Uterus (tissue), 4 donors: ENCODE measurements around the gene TAF6. TPM values are rescaled to one million over a fixed set of nuclear protein-coding genes. Genes with fewer than 3 reads are reported as not detected.
"Not testable (repeated sequence)": the region's sequence is repeated elsewhere in the genome, so short reads cannot be mapped to it uniquely, and the experiment has no call there.

ENCODE experiments used
- DNase-seq, 2 donors: peaks; one replicate each; pipeline ENCODE4 v3.0.0-alpha.2; 2019 to 2020
- H3K27ac ChIP-seq, 2 donors: fragments of 200-600 bp; sonication (generic); 1 replicate in 1 of 2; 2 replicates in 1 of 2; pipeline ENCODE4 v1.5.1; 2016 to 2018
- H3K27me3 ChIP-seq, 2 donors: fragments of 200-600 bp; sonication (generic); one replicate each; pipeline ENCODE4 v1.5.1; 2018 to 2019; ENCODE audit warnings: control low read depth in 1 of 2
- H3K36me3 ChIP-seq, 2 donors: fragments of 200-600 bp; sonication (generic); one replicate each; pipeline ENCODE4 v1.5.1; 2019; ENCODE audit warnings: control low read depth in 1 of 2
- H3K4me1 ChIP-seq, 2 donors: fragments of 200-600 bp; sonication (generic); one replicate each; pipeline ENCODE4 v1.5.1; 2018 to 2019; ENCODE audit warnings: control low read depth in 1 of 2
- H3K4me3 ChIP-seq, 2 donors: fragments of 200-600 bp; sonication (generic); 1 replicate in 1 of 2; 2 replicates in 1 of 2; pipeline ENCODE4 v1.5.1; 2018 to 2019; ENCODE audit warnings: mild to moderate bottlenecking in 1 of 2
- H3K9me3 ChIP-seq, 2 donors: fragments of 200-600 bp; sonication (generic); one replicate each; pipeline ENCODE4 v1.5.1; 2019; ENCODE audit warnings: control low read depth in 1 of 2
- POLR2A ChIP-seq, 2 donors: fragments of 450-650 bp; IDR thresholded peaks; one replicate each; pipeline ENCODE4 v1.6.1; 2016; ENCODE audit warnings: antibody characterized with exemption in 2 of 2, mild to moderate bottlenecking in 1 of 2, moderate library complexity in 1 of 2
- intact Hi-C: fragments of 100-400 bp; cut with DNase I; formaldehyde crosslinking; loops from one replicate; pipeline ENCODE4 v1.15.1; 2023; ENCODE audit warnings: low total_unique reads
- total RNA-seq, 4 donors: library from RNA; depleted of rRNA in 3 of 4; stranded (reverse); fragments of >200 nt in 3 of 4; gene quantifications; one replicate each; pipeline versions ENCODE4 v1.1.0 to v1.2.4, GENCODE V29; 2014 to 2023
- TF ChIP-seq, protein P1 (sequence below), 4 experiments: fragments of 200-600 bp in 2 of 4; fragments of 450-650 bp in 2 of 4; sonication (generic) in 2 of 4; IDR thresholded peaks; one replicate each; pipeline ENCODE4 v1.5.1; 2016 to 2019; ENCODE audit warnings: antibody characterized with exemption in 4 of 4, mild to moderate bottlenecking in 2 of 4, moderate library complexity in 1 of 4
- donor health status: DM: yes; HTN: yes; CAD: no.

The TAF6 gene
- total RNA-seq, 4 donors from 2014 or later: 23.5 to 68.9 (median 67.7) TPM

DNA sequence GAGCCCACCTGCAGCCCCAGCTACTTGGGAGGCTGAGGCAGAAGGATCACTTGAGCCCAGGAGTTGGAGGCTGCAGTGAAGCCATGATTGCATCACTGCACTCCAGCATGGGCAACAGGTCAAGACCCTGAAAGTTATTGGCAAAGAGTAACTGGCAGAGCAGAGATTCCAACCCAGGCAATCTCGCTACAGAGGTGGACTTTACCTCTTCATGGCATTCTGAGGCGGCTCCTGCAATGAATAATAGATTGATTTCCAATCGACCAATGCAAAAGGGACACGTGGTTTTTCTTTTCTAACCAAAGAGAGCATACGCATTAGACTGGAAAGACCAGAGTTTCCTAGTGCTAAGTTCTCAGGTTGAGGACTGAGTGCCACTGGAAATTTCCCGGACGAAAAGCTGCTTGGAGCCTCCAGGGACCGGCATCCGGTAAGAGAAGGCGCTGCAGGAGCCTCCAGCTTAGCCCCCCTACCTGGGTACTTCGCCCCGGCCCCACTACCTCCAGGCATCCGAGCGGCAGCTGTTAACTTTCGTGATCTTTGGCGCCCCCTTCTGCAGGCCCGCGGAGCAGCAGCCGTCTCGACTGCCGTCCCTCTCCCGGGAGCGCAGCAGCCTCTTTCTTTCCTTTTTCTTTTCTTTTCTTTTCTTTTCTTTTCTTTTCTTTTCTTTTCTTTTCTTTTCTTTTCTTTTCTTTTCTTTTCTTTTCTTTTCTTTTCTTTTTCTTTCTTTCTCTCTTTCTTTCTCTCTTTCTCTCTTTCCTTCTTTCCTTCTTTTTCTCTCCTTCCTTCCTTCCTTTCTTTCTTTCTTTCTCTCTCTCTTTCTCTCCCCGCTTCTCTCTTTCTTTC lies 11.7 kb upstream of the TAF6 start:
- Histone ChIP-seq H3K36me3 (no peaks in the 10 kb centered on the region), H3K27ac (no peak overlapping the region), H3K9me3 (no peaks in the 10 kb centered on the region), H3K4me1 (peaks cover 0 to 3% of the 10 kb centered on the region in 2 donors), H3K4me3 (no peak overlapping the region), H3K27me3 (no peaks in the 10 kb centered on the region)
- TF ChIP-seq, protein P1, sequence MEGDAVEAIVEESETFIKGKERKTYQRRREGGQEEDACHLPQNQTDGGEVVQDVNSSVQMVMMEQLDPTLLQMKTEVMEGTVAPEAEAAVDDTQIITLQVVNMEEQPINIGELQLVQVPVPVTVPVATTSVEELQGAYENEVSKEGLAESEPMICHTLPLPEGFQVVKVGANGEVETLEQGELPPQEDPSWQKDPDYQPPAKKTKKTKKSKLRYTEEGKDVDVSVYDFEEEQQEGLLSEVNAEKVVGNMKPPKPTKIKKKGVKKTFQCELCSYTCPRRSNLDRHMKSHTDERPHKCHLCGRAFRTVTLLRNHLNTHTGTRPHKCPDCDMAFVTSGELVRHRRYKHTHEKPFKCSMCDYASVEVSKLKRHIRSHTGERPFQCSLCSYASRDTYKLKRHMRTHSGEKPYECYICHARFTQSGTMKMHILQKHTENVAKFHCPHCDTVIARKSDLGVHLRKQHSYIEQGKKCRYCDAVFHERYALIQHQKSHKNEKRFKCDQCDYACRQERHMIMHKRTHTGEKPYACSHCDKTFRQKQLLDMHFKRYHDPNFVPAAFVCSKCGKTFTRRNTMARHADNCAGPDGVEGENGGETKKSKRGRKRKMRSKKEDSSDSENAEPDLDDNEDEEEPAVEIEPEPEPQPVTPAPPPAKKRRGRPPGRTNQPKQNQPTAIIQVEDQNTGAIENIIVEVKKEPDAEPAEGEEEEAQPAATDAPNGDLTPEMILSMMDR (IDR thresholded peaks at IDR 0.05): peak; percentile 81 to 85 (median 82)
- no peak for TF ChIP-seq POLR2A (IDR thresholded peaks at IDR 0.05)
- intact Hi-C loops: no loop called here
- DNase-seq: peak; percentile 78 to 83

DNA sequence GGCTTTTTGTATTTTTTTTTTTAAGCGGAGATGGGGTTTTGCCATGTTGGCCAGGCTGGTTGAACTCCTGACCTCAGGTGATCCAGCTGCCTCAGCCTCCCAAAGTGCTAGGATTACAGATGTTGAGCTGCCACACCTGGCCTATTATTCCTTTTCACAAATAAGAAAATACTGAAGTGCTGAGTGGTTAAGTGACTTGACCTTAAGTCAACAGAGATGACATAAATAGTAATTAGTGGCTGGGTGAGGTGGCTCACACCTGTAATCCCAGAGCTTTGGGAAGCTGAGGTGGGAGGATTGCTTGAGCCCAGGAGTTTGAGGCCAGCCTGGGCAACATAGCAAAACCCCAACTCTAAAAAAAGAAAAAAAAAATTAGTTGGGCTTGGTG lies 11.1 kb upstream of the TAF6 start:
- intact Hi-C loops, H3K27me3 ChIP-seq, H3K4me3 ChIP-seq, H3K9me3 ChIP-seq, H3K27ac ChIP-seq, H3K4me1 ChIP-seq, DNase-seq, H3K36me3 ChIP-seq: not testable (repeated sequence)

DNA sequence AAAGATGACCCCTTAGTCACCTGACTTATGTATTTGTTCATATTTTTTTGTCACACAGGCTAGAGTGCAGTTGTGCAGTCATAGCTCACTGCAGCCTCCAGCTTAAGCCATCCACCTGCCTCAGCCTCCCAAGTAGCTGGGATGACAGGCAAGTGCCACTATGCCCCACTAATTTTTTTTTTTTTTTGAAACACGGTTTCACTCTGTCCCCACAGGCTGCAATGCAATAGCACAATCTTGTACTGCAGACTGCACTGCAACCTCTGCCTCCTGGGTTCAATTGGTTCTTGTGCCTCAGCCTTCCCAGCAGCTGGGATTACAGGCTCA lies 9.4 kb upstream of the TAF6 start:
- Histone ChIP-seq H3K4me3 (no peak overlapping the region), H3K9me3 (no peaks in the 10 kb centered on the region), H3K36me3 (no peaks in the 10 kb centered on the region), H3K4me1 (peaks cover 0 to 3% of the 10 kb centered on the region in 2 donors), H3K27ac (peak overlapping the region in 1 of 2 donors; percentile 89), H3K27me3 (no peaks in the 10 kb centered on the region)
- DNase-seq: no peak
- intact Hi-C loops: no loop called here
- TF ChIP-seq, protein P1 (IDR thresholded peaks at IDR 0.05): no peak
- no peak for TF ChIP-seq POLR2A (IDR thresholded peaks at IDR 0.05)

DNA sequence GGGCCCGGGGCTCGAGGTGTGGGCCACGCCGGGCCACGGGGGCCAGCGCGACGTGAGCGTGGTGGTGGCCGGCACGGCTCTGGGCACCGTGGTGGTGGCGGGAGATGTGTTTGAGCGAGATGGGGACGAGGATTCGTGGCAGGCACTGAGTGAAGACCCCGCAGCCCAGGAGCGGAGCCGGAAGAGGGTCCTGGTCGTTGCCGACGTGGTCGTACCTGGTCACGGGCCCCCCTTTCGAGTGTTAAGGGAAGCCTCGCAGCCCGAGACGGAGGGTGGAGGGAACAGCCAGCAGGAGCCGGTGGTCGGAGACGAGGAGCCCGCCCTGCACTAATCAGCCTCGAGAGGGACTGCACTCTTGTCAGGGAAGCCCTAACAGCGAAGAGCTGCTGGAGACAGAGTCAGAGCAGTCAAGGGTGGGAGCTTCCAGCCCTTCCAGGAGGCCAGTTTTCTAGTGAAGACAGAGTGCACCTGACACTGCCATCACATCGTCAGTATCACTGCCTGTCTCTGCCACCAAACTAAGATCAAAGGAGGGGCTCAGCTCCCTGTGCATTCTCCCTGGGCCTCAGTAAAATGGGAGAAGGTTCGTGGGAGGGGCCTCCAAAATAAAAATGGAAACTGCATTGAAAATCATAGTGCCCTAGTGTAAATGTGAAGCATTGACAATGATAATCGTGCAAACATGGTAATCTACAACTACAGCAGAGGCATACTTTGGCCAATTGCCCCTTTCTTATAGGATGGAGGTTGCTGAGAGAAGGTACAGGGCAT lies 8.9 kb upstream of the TAF6 start:
- DNase-seq: peak in 1 of 2 donors; percentile 35

More for the DNA sequence above, 8.9 kb upstream of the TAF6 start:
- Histone ChIP-seq H3K27ac (peak overlapping the region; percentile 89 to 93), H3K27me3 (no peaks in the 10 kb centered on the region), H3K36me3 (no peaks in the 10 kb centered on the region), H3K4me3 (peak overlapping the region; percentile 50 to 51), H3K9me3 (no peaks in the 10 kb centered on the region), H3K4me1 (peaks cover 0 to 3% of the 10 kb centered on the region in 2 donors)
- intact Hi-C loops: loop anchor here (2.0 kb wide), 1 partner anchor 47 kb away; the partner anchor contains the start of gene ZNF3
- no peak for TF ChIP-seq POLR2A (IDR thresholded peaks at IDR 0.05)
- TF ChIP-seq, protein P1 (IDR thresholded peaks at IDR 0.05): no peak
